T-helper 2 cell (primary cell): ENCODE measurements around the gene PCCA.
A peak's percentile ranks its signal among the peaks of the same experiment; 100 is the strongest.
"Not testable (repeated sequence)": the region's sequence is repeated elsewhere in the genome, so short reads cannot be mapped to it uniquely, and the experiment has no call there.

Experiments used
- DNase-seq, 5 experiments: peaks; one replicate each; pipeline versions ENCODE4 v3.0.0 to v3.0.0-alpha.2; 2012 to 2022

The PCCA gene

GRCh38 chr13:100197591-100198365 is 108.9 kb downstream of the PCCA start:
- no peak for DNase-seq

- peak in 2 of 5 experiments; percentile 19 to 83 for DNase-seq
Measured at GRCh38 chr13:100203696-100204367, 114.9 kb downstream of the PCCA start.

GRCh38 chr13:100208002-100208401 is 119.1 kb downstream of the PCCA start:
- DNase-seq = no peak

GRCh38 chr13:100208626-100209025 is 119.7 kb downstream of the PCCA start:
- DNase-seq = no peak

- DNase-seq = no peak
Measured at GRCh38 chr13:100209857-100210825, 121.2 kb downstream of the PCCA start.

- no peak for DNase-seq
Measured at GRCh38 chr13:100211016-100211710, 122.3 kb downstream of the PCCA start.

- DNase-seq = no peak
Measured at GRCh38 chr13:100212904-100213553, 124.1 kb downstream of the PCCA start.

GRCh38 chr13:100213576-100213975 is 124.7 kb downstream of the PCCA start:
- DNase-seq = no peak

GRCh38 chr13:100214886-100215285 is 126.0 kb downstream of the PCCA start:
- no peak for DNase-seq

- no peak for DNase-seq
Measured at GRCh38 chr13:100221166-100221565, 132.3 kb downstream of the PCCA start.

- not testable (repeated sequence) for DNase-seq
Measured at GRCh38 chr13:100223966-100224530, 135.2 kb downstream of the PCCA start.

- DNase-seq = no peak
Measured at GRCh38 chr13:100229603-100230002, 140.7 kb downstream of the PCCA start.

- no peak for DNase-seq
Measured at GRCh38 chr13:100230769-100231149, 141.9 kb downstream of the PCCA start.

GRCh38 chr13:100231176-100231575 is 142.3 kb downstream of the PCCA start:
- no peak for DNase-seq

- no peak for DNase-seq
Measured at GRCh38 chr13:100234006-100234405, 145.1 kb downstream of the PCCA start.

GRCh38 chr13:100234524-100235136 is 145.7 kb downstream of the PCCA start:
- peak in 1 of 5 experiments; percentile 63 for DNase-seq

GRCh38 chr13:100235311-100235901 is 146.5 kb downstream of the PCCA start:
- peak in 2 of 5 experiments; percentile 15 to 44 for DNase-seq

GRCh38 chr13:100240109-100240779 is 151.4 kb downstream of the PCCA start:
- DNase-seq = no peak

GRCh38 chr13:100244431-100244830 is 155.5 kb downstream of the PCCA start:
- DNase-seq = no peak

GRCh38 chr13:100245104-100245503 is 156.2 kb downstream of the PCCA start:
- DNase-seq = no peak
